Upper lobe of left lung (tissue), 6 donors: Measurements from ENCODE around the gene RBM33. TPM values are rescaled to one million over a fixed set of nuclear protein-coding genes. Genes with fewer than 3 reads are reported as not detected.
A peak's percentile ranks its signal among the peaks of the same experiment; 100 is the strongest.

Experiments used
- ATAC-seq, 2 donors: fragments of 200-7000 bp; cut with Tn5 transposase; one replicate each; pipeline ENCODE4 v1.9.1; 2022; ENCODE audit warnings: mild to moderate bottlenecking in 2 of 2, moderate library complexity in 2 of 2; ENCODE audit not compliant: low FRiP score in 2 of 2
- DNase-seq, 2 donors: peaks; one replicate each; pipeline ENCODE4 v3.0.0-alpha.2; 2019 to 2020
- H3K27ac ChIP-seq, 4 donors: fragments of 200-600 bp; sonication (generic); one replicate each; pipeline ENCODE4 v1.5.1; 2016 to 2019
- H3K27me3 ChIP-seq, 4 donors: fragments of 200-600 bp; sonication (generic); one replicate each; pipeline ENCODE4 v1.5.1; 2017 to 2019
- H3K36me3 ChIP-seq, 4 donors: fragments of 200-600 bp; sonication (generic); one replicate each; pipeline ENCODE4 v1.5.1; 2016 to 2019
- H3K4me1 ChIP-seq, 4 donors: fragments of 200-600 bp; sonication (generic); one replicate each; pipeline ENCODE4 v1.5.1; 2018 to 2019
- H3K4me3 ChIP-seq, 4 donors: fragments of 200-600 bp; sonication (generic); one replicate each; pipeline ENCODE4 v1.5.1; 2017 to 2019; ENCODE audit warnings: mild to moderate bottlenecking in 2 of 4, moderate library complexity in 1 of 4
- H3K9me3 ChIP-seq, 4 donors: fragments of 200-600 bp; sonication (generic); one replicate each; pipeline ENCODE4 v1.5.1; 2018 to 2019
- CTCF ChIP-seq, 6 experiments: fragments of 450-650 bp in 4 of 6; fragments of 200-600 bp in 2 of 6; sonication (generic) in 2 of 6; IDR thresholded peaks; one replicate each; pipeline ENCODE4 v1.5.1; 2016 to 2019; ENCODE audit warnings: antibody characterized with exemption in 6 of 6
- EP300 ChIP-seq, 4 donors: sonication (generic); formaldehyde crosslinking; IDR thresholded peaks; one replicate each; pipeline ENCODE4 v1.5.1; 2017; ENCODE audit warnings: antibody characterized with exemption in 4 of 4, control low read depth in 2 of 4
- POLR2A ChIP-seq, 4 donors: fragments of 450-650 bp; IDR thresholded peaks; one replicate each; pipeline ENCODE4 v1.5.1; 2016 to 2017; ENCODE audit warnings: antibody characterized with exemption in 4 of 4, mild to moderate bottlenecking in 2 of 4
- POLR2AphosphoS5 ChIP-seq, 2 donors: sonication (generic); formaldehyde crosslinking; IDR thresholded peaks; one replicate each; pipeline ENCODE4 v1.5.1; 2017; ENCODE audit warnings: antibody characterized with exemption in 2 of 2
- WGBS, 2 donors: methylation state at CpG; one replicate each; pipeline ENCODE4 v1.1.5; 2017 to 2018; 5-methylcytosine and 5-hydroxymethylcytosine counted together
- total RNA-seq, 6 donors: library from RNA; depleted of rRNA in 4 of 6; stranded (reverse); fragments of >200 nt in 4 of 6; gene quantifications; one replicate each; pipeline versions ENCODE4 v1.1.0 to v1.2.1, GENCODE V29; 2016 to 2021
- donor health status: DM: no; HTN: no; CAD: no; lungs with moderate emphysema.
- donor health status: DM: no; HTN: yes; CAD: no; lungs with severe emphysema.

RBM33 gene
- total RNA-seq, 6 donors from 2014 or later = 40.6 to 179 (median 76.4) TPM

- Histone ChIP-seq H3K4me1 (no peaks in the 10 kb centered on the region), H3K36me3 (peaks cover 8 to 73% (median 33%) of the 10 kb centered on the region in 4 donors), H3K9me3 (no peaks in the 10 kb centered on the region), H3K27me3 (no peaks in the 10 kb centered on the region), H3K27ac (no peak overlapping the region), H3K4me3 (no peak overlapping the region)
- ATAC-seq (no peak), DNase-seq (no peak)
- 96 to 98% methylated on average over 19 to 24 of the region's 24 CpGs for WGBS, 2 donors
- TF ChIP-seq POLR2AphosphoS5 (IDR thresholded peaks at IDR 0.05) = no peak
- TF ChIP-seq CTCF (IDR thresholded peaks at IDR 0.05) = no peak
- TF ChIP-seq POLR2A (IDR thresholded peaks at IDR 0.05) = no peak
- TF ChIP-seq EP300 (IDR thresholded peaks at IDR 0.05) = no peak
Observed at GRCh38 chr7:155780884-155781283, 136.4 kb downstream of the RBM33 start.

GRCh38 chr7:155781433-155781832 lies 137.0 kb downstream of the RBM33 start:
- Histone ChIP-seq H3K4me3 (no peak overlapping the region), H3K4me1 (no peaks in the 10 kb centered on the region), H3K27me3 (no peaks in the 10 kb centered on the region), H3K27ac (no peak overlapping the region), H3K9me3 (no peaks in the 10 kb centered on the region), H3K36me3 (peaks cover 4 to 67% (median 28%) of the 10 kb centered on the region in 4 donors)
- ATAC-seq (no peak), DNase-seq (no peak)
- 95 to 96% methylated on average over 20 of the region's 20 CpGs for whole genome bisulfite sequencing, 2 donors
- TF ChIP-seq POLR2AphosphoS5 (IDR thresholded peaks at IDR 0.05) (no peak), CTCF (IDR thresholded peaks at IDR 0.05) (no peak), EP300 (IDR thresholded peaks at IDR 0.05) (no peak), POLR2A (IDR thresholded peaks at IDR 0.05) (no peak)

GRCh38 chr7:155782466-155782865 lies 138.0 kb downstream of the RBM33 start:
- H3K36me3 ChIP-seq = peaks cover 4 to 57% (median 20%) of the 10 kb centered on the region in 4 donors
- TF ChIP-seq POLR2AphosphoS5 (IDR thresholded peaks at IDR 0.05) (no peak), EP300 (IDR thresholded peaks at IDR 0.05) (no peak), CTCF (IDR thresholded peaks at IDR 0.05) (no peak), POLR2A (IDR thresholded peaks at IDR 0.05) (no peak)
- 85 to 93% methylated on average over 3 to 9 of the region's 10 CpGs for WGBS, 2 donors
- no peak for DNase-seq
- H3K27me3 ChIP-seq = peaks cover 0 to 4% (median 0%) of the 10 kb centered on the region in 4 donors
- H3K9me3 ChIP-seq = no peaks in the 10 kb centered on the region
- H3K27ac ChIP-seq = no peak overlapping the region
- peaks cover 1 to 8% (median 8%) of the 10 kb centered on the region in 4 donors for H3K4me1 ChIP-seq
- ATAC-seq = no peak
- H3K4me3 ChIP-seq = no peak overlapping the region

- DNase-seq (no peak), ATAC-seq (no peak)
- TF ChIP-seq POLR2AphosphoS5 (IDR thresholded peaks at IDR 0.05) (no peak), EP300 (IDR thresholded peaks at IDR 0.05) (no peak), POLR2A (IDR thresholded peaks at IDR 0.05) (no peak), CTCF (IDR thresholded peaks at IDR 0.05) (no peak)
- Histone ChIP-seq H3K36me3 (peaks cover 4 to 34% (median 17%) of the 10 kb centered on the region in 4 donors), H3K9me3 (no peaks in the 10 kb centered on the region), H3K27ac (no peak overlapping the region), H3K4me3 (no peak overlapping the region), H3K27me3 (peaks cover 0 to 4% (median 0%) of the 10 kb centered on the region in 4 donors), H3K4me1 (peaks cover 5 to 12% (median 9%) of the 10 kb centered on the region in 4 donors)
- WGBS, 2 donors = 91 to 93% methylated on average over 10 of the region's 10 CpGs
Observed at GRCh38 chr7:155785536-155785935, 141.1 kb downstream of the RBM33 start.

GRCh38 chr7:155786491-155786890 lies 142.0 kb downstream of the RBM33 start:
- no peak for ATAC-seq
- H3K27me3 ChIP-seq = peaks cover 0 to 4% (median 0%) of the 10 kb centered on the region in 4 donors
- WGBS, 2 donors = 87 to 91% methylated on average over 10 of the region's 10 CpGs
- no peaks in the 10 kb centered on the region for H3K9me3 ChIP-seq
- H3K4me1 ChIP-seq = peaks cover 5 to 12% (median 9%) of the 10 kb centered on the region in 4 donors
- no peak overlapping the region for H3K27ac ChIP-seq
- TF ChIP-seq CTCF (IDR thresholded peaks at IDR 0.05) (no peak), POLR2A (IDR thresholded peaks at IDR 0.05) (no peak), EP300 (IDR thresholded peaks at IDR 0.05) (no peak), POLR2AphosphoS5 (IDR thresholded peaks at IDR 0.05) (no peak)
- H3K36me3 ChIP-seq = peaks cover 0 to 24% (median 14%) of the 10 kb centered on the region in 4 donors
- DNase-seq = no peak
- H3K4me3 ChIP-seq = peak overlapping the region in 1 of 4 donors; percentile 45
